Dermis microvascular lymphatic vessel endothelial cell (primary cell): ENCODE data around the gene CATSPER1. TPM values are rescaled to one million over a fixed set of nuclear protein-coding genes. Genes with fewer than 3 reads are reported as not detected.

ENCODE experiments used
- DNase-seq, 2 donors: peaks; one replicate each; pipeline versions ENCODE4 v3.0.0 to v3.0.0-alpha.2; 2010; ENCODE audit warnings: low read depth in 2 of 2
- total RNA-seq: library from RNA; depleted of rRNA; stranded (reverse); fragments of >200 nt; gene quantifications from 2 replicates; pipeline ENCODE4 v1.2.1, GENCODE V29; 2014

Gene CATSPER1
- total RNA-seq, 1 donor from 2014 or later = not detected

DNA sequence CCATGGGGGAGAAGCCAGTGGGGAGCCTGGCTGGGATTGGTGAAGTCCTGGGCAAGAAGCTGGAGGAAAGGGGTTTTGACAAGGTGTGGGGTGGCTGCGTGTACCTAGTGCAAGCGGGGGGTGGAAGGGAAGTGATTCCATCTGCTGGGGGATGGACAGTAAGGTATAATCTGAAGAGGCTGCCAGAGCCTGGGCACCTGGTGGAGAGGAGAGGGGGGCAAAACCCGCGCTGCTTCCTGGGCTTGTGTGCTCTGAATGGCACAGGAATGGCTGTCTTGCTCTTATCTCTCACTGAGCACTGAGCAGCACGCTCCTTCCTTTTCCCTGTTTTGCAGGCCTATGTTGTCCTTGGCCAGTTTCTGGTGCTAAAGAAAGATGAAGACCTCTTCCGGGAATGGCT is 23.0 kb downstream of the CATSPER1 start:
- DNase-seq = no peak

DNA sequence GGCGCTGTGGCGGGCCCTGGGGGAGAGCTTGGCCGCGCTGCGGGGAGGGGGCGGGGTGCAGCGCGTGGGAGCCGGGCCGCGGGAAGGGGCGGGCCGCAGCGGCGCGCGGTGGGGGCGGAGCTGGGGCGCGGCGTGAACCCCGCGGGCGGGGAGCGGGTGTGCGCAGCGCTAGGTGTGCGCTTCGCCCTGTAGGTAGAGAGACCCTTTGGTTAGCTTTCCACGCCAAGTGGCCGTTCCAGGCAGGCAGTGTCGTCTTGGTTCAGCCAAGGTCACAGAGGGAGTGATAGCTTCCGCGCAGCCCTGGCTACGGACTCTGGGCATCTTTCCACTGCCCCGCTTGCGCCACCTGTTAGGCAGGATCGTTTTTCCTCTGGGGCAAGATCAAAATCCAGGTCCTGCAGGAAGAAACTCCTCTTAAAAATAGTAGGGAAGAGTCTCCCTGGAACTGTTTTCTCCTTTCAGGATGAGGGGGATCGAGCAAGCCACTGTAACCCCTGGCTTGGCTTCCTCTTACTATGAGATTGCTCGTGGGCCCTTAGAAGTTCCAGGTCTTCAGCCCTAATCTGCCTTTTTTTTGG is 23.5 kb downstream of the CATSPER1 start:
- peak in 1 of 2 donors; percentile 21 for DNase-seq

DNA sequence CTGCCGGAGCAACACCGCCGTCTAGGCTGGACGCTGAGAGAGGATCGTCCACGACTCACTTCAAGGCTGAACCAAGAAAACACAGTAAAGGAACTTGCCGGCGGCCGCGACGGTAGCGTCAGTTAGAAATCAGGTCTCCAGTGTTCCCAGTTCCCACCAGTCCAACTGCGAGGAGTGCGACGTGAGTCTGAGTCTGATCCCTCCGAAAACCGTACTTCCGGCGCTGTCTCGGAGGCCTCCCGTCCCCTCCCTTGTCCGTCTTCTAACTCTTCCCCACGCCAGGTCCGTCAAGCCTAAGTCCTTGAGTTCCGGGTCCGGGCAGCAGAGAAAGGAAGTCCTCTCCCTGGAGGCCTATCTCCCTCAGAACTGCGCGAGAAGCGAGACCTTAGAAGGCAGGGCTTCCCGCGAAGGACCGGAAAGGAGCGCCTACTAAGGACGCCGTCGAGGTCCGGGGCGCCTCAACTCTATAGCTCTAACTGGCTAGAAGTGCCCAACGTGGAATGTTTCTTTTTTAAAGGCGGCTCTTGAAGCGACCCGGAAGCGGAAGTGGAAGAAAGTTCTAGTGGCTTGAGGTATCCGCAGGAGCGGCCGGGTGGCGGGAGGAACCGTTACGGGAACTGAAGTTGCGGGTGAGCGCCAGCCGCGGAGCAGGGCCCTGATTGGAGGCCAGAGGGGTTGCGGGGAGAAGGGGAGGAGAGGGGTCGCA is 24.2 kb downstream of the CATSPER1 start, which contains the start of the genes BANF1 and EIF1AD:
Gene BANF1, plus strand, starts transcription at position 562 of the 706 bp plus-strand sequence. CDS start 748 bp downstream, outside the sequence.
Gene EIF1AD, minus strand, starts transcription at position 216 of the 706 bp plus-strand sequence. CDS start 1,768 bp downstream, outside the sequence.
- DNase-seq = peak; percentile 90 to 98

DNA sequence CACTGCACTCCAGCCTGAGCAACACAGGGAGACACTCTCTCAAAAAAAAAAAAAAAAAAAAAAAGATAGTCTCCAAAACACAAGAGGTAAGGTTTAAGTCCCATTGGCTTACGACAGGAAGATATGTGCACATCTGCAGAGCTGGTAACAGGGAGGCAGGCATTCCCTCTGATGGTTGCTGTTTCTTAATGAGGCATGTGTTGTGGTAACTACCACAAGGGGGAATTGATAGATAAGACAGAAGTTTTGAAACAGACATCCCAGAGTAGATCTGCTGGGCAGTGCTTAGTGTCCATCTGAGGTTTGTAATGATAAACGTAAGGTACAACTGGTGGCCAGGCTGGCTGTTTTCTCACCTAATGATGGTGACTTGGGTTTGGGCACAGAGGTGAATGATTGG is 29.0 kb downstream of the CATSPER1 start:
- DNase-seq = no peak

DNA sequence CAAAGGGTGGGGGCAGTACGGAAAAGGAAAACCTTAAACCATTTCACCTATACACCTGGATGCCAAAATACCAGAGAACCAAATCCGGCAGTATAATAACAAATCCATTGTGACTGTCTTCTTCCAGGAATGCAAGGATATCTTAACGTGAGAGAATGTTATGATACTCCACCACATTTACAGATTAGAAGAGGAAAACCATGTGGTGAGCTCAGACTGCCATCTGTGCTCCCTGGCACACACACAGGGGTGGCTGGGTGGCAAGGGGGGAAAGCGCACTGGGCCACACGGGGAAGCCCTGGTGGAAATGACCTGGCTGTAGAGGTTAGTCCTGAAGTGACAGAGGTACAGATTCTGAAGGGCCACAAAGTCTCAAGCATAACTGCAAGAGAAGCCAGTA is 34.2 kb downstream of the CATSPER1 start:
- DNase-seq = no peak

- DNase-seq = peak; percentile 95 to 96
These were observed 37.3 kb downstream of the CATSPER1 start for GRCh38 chr11:65988791-65989592.

GRCh38 chr11:65987336-65987735 is 38.9 kb downstream of the CATSPER1 start:
- DNase-seq = no peak

- no peak for DNase-seq
These were observed 42.7 kb downstream of the CATSPER1 start for GRCh38 chr11:65983589-65983987.

GRCh38 chr11:65982824-65983588 is 43.3 kb downstream of the CATSPER1 start:
- no peak for DNase-seq

GRCh38 chr11:65981972-65982823 is 44.1 kb downstream of the CATSPER1 start:
- DNase-seq = no peak

GRCh38 chr11:65981101-65981740 is 45.1 kb downstream of the CATSPER1 start:
- DNase-seq = no peak

- DNase-seq = no peak
These were observed 47.0 kb downstream of the CATSPER1 start for GRCh38 chr11:65979261-65979759.

GRCh38 chr11:65978391-65979238 is 47.7 kb downstream of the CATSPER1 start:
- DNase-seq = no peak

DNA sequence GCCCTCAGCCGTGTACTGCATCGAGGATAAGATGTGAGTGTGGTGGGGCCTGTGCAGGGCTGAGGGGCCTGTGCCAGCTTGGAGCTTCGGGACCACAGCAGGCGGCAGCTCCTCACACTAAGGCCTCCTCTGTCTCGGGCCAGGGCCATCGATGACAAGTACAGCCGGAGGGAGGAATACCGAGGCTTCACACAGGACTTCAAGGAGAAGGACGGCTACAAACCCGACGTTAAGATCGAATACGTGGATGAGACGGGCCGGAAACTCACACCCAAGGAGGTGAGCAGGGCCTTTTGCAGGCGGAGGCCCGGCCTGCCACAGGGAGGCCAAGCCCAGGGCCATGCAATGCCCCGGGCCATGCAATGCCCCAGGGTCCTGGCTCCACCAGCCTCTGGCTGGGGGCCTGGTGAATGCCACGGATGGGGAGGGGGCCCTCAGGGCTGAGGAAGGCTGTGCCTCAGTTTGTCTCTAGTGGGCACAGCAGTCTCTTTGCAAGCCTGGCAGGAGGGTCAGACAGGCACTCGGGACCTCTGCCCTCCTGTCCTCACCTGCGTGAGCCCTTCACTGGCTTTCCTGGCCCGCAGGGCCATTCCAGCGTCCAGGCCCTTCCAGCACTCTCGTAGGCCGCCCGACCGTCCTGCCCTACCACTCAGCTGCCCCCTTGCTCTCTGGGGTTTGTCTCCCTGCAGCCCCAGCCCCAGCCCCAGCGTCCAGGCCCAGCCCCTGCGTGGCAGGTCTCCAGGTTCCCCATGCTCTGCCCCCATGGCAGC is 48.5 kb downstream of the CATSPER1 start:
- DNase-seq = no peak

GRCh38 chr11:65976216-65977176 is 49.8 kb downstream of the CATSPER1 start:
- no peak for DNase-seq

GRCh38 chr11:65975771-65976170 is 50.5 kb downstream of the CATSPER1 start:
- DNase-seq = no peak
